Chondrocyte (in vitro differentiated cells): ENCODE measurements around the gene CFAP54. TPM values are rescaled to one million over a fixed set of nuclear protein-coding genes. Genes with fewer than 3 reads are reported as not detected.

Experiments used
- DNase-seq: peaks from one replicate; pipeline ENCODE4 v3.0.0; 2021; ENCODE audit warnings: mixed read lengths, low spot score
- H3K27ac Mint-ChIP-seq: one replicate; pipeline ENCODE4 v1.8.0; 2021; ENCODE audit warnings: mild to moderate bottlenecking, moderate library complexity, mixed read lengths; ENCODE audit not compliant: unreplicated experiment
- H3K27me3 Mint-ChIP-seq: 2 replicates; pipeline ENCODE4 v1.8.0; 2021; ENCODE audit warnings: low read depth, mixed read lengths
- H3K36me3 Mint-ChIP-seq: 2 replicates; pipeline ENCODE4 v1.8.0; 2021; ENCODE audit warnings: low read depth, mixed read lengths
- H3K4me1 Mint-ChIP-seq: 2 replicates; pipeline ENCODE4 v1.8.0; 2021; ENCODE audit warnings: low read depth, mild to moderate bottlenecking, mixed read lengths
- H3K4me3 Mint-ChIP-seq: one replicate; pipeline ENCODE4 v1.8.0; 2021; ENCODE audit warnings: mild to moderate bottlenecking, moderate library complexity, mixed read lengths; ENCODE audit not compliant: unreplicated experiment
- H3K9me3 Mint-ChIP-seq: 2 replicates; pipeline ENCODE4 v1.8.0; 2021; ENCODE audit warnings: low read depth, mixed read lengths
- total RNA-seq: library from RNA; stranded (reverse); gene quantifications from 3 replicates; pipeline ENCODE4 v1.2.1, GENCODE V29; 2021
- TF ChIP-seq, protein P1 (sequence below): fragments of 200-600 bp; sonication (generic); IDR thresholded peaks from 2 replicates; pipeline ENCODE4 v1.5.0; 2021; ENCODE audit warnings: antibody characterized with exemption, mild to moderate bottlenecking, moderate library complexity

The CFAP54 gene
- total RNA-seq, 1 donor from 2014 or later = 0.15 TPM

DNA sequence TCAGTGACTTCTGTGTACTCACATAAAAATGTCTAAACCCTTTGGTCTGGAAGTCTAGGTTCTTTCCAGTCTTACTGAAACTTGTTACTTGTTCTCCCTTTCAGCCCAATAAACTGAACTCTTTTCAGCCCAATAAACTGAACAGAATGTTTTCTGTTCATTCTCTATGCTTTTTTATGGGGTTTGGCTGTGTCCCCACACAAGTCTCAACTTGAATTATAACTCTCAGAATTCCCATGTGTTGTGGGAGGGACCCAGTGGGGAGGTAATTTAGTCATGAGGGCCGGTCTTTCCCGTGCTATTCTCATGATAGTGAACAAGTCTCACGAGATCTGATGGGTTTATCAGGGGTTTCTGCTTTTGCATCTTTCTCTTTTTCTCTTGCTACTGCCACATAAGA is 402.7 kb downstream of the CFAP54 start:
- no peak for DNase-seq
- no peak overlapping the region for H3K27ac Mint-ChIP-seq
- H3K4me3 Mint-ChIP-seq = no peak overlapping the region
- peaks cover 16% of the 10 kb centered on the region for H3K27me3 Mint-ChIP-seq
- no peaks in the 10 kb centered on the region for H3K9me3 Mint-ChIP-seq
- TF ChIP-seq, protein P1, sequence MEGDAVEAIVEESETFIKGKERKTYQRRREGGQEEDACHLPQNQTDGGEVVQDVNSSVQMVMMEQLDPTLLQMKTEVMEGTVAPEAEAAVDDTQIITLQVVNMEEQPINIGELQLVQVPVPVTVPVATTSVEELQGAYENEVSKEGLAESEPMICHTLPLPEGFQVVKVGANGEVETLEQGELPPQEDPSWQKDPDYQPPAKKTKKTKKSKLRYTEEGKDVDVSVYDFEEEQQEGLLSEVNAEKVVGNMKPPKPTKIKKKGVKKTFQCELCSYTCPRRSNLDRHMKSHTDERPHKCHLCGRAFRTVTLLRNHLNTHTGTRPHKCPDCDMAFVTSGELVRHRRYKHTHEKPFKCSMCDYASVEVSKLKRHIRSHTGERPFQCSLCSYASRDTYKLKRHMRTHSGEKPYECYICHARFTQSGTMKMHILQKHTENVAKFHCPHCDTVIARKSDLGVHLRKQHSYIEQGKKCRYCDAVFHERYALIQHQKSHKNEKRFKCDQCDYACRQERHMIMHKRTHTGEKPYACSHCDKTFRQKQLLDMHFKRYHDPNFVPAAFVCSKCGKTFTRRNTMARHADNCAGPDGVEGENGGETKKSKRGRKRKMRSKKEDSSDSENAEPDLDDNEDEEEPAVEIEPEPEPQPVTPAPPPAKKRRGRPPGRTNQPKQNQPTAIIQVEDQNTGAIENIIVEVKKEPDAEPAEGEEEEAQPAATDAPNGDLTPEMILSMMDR = no peak
- no peaks in the 10 kb centered on the region for H3K36me3 Mint-ChIP-seq
- H3K4me1 Mint-ChIP-seq = peaks cover 7% of the 10 kb centered on the region

DNA sequence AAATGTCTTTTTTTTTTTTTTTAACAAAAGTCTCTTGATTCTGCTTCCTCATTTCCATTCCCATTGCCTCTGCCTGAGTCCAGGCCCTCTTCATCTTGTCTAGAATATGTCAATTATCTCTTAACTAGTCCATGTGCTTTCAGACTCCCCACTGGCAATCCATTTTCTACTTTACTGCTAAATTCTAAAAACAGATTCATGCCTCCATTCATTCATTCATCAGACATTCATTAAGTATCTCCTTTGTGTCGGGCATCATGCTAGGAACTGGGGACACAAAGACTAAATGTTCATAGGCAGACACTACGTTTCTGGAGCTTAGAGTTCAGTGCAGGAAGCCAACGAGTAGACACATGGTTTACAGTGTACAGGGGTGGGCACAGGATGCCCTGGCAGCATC is 408.0 kb downstream of the CFAP54 start:
- no peaks in the 10 kb centered on the region for H3K4me1 Mint-ChIP-seq
- H3K27me3 Mint-ChIP-seq = peaks cover 10% of the 10 kb centered on the region
- H3K4me3 Mint-ChIP-seq = no peak overlapping the region
- no peak for DNase-seq
- TF ChIP-seq, protein P1 = no peak
- no peaks in the 10 kb centered on the region for H3K9me3 Mint-ChIP-seq
- H3K36me3 Mint-ChIP-seq = no peaks in the 10 kb centered on the region
- H3K27ac Mint-ChIP-seq = no peak overlapping the region

DNA sequence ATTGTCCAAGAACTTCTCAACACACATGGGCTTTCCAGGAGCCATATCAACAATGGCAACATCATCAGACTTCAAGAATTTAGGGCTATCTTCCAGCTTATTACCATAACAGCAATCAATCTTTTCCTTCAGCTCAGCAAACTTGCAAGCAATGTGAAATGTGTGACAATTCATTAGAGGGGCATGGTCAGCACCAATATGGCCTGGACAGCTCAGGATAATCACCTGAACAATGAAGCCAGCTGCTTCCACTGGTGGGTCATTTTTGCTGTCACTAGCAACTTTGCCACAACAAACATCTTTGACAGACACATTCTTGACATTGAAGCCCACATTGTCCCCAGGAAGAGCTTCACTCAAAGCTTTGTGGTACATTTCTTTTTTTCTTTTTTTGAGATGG is 411.8 kb downstream of the CFAP54 start:
- Mint-ChIP-seq H3K27ac (no peak overlapping the region), H3K27me3 (peaks cover 11% of the 10 kb centered on the region), H3K4me3 (no peak overlapping the region), H3K4me1 (no peaks in the 10 kb centered on the region), H3K9me3 (no peaks in the 10 kb centered on the region), H3K36me3 (no peaks in the 10 kb centered on the region)
- TF ChIP-seq, protein P1 = no peak
- no peak for DNase-seq

DNA sequence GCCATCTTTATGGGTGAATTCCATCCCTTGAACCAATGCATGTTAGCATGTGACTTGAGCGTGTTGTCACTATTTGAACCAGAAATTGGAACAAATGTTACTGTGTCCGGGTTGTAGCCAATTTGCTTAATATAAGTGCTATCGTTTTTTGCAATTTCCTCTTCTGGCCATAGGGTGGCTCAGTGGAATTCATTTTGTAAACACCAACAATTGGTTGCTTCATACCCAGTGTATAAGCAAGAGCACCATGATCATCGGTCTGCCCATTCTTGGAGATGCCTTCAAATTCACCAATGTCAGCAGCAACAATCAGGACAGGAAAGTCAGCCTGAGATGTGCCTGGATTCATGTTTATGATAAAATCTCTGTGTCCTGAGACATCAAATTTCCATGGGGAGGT is 412.7 kb downstream of the CFAP54 start:
- Mint-ChIP-seq H3K4me1 (peaks cover 4% of the 10 kb centered on the region), H3K4me3 (no peak overlapping the region), H3K27me3 (peaks cover 11% of the 10 kb centered on the region), H3K9me3 (no peaks in the 10 kb centered on the region), H3K27ac (no peak overlapping the region), H3K36me3 (no peaks in the 10 kb centered on the region)
- no peak for DNase-seq
- TF ChIP-seq, protein P1 = peak; percentile 20

DNA sequence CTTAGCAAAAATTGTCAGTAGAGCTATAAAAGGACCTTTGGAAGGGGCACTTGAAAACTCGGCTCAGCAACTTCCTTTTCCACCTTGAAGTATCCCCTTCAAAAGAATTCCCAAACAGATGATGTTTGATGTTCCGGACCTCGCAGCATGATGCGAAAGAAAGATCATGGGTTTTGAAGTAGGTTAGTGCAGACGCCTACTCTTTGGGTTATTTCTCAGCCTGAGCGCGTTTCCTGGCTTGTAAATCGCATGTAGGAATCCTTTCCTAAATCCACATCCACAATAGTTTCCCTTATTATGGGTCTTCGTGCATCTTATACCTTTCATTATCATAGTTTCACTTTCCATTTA is 417.1 kb downstream of the CFAP54 start:
- Mint-ChIP-seq H3K27ac (peak overlapping the region; percentile 89), H3K36me3 (no peaks in the 10 kb centered on the region), H3K4me3 (peak overlapping the region; percentile 85), H3K9me3 (no peaks in the 10 kb centered on the region), H3K27me3 (peaks cover 7% of the 10 kb centered on the region), H3K4me1 (peaks cover 21% of the 10 kb centered on the region)
- TF ChIP-seq, protein P1 = no peak
- DNase-seq = no peak
